Lower lobe of right lung (tissue), 2 donors: ENCODE data around the gene ACAN. TPM values are rescaled to one million over a fixed set of nuclear protein-coding genes. Genes with fewer than 3 reads are reported as not detected.

ENCODE experiments used
- ATAC-seq, 2 donors: fragments of 200-7000 bp; cut with Tn5 transposase; one replicate each; pipeline ENCODE4 v1.9.1; 2020 to 2022; ENCODE audit warnings: mild to moderate bottlenecking in 2 of 2, moderate library complexity in 2 of 2
- DNase-seq: peaks from one replicate; pipeline ENCODE4 v3.0.0-alpha.2; 2020
- H3K27ac ChIP-seq: fragments of 200-600 bp; one replicate; pipeline ENCODE4 v1.8.0; 2022
- H3K27me3 ChIP-seq: fragments of 200-600 bp; one replicate; pipeline ENCODE4 v1.8.0; 2022; ENCODE audit warnings: low read depth
- H3K36me3 ChIP-seq: fragments of 200-600 bp; one replicate; pipeline ENCODE4 v1.8.0; 2022; ENCODE audit warnings: mild to moderate bottlenecking
- H3K4me1 ChIP-seq: fragments of 200-600 bp; one replicate; pipeline ENCODE4 v1.8.0; 2022
- H3K4me3 ChIP-seq: fragments of 200-600 bp; one replicate; pipeline ENCODE4 v1.8.0; 2022; ENCODE audit warnings: mild to moderate bottlenecking
- H3K9me3 ChIP-seq: fragments of 200-600 bp; one replicate; pipeline ENCODE4 v1.8.0; 2022
- CTCF ChIP-seq: fragments of 200-600 bp; IDR thresholded peaks from one replicate; pipeline ENCODE4 v1.8.0; 2022; ENCODE audit warnings: antibody characterized with exemption, mild to moderate bottlenecking
- intact Hi-C: fragments of 100-400 bp; cut with DNase I; formaldehyde crosslinking; loops from one replicate; pipeline ENCODE4 v1.11.0; 2022
- total RNA-seq: library from RNA; stranded (reverse); fragmentation: NEBNext Ultra II Directional; extraction: Animal tissue kit (Norgen Biotek cat#: 25700); gene quantifications from one replicate; pipeline ENCODE4 v1.2.1, GENCODE V29; 2021
- donor health status: DM: no; HTN: yes; CAD: no; lungs with severe emphysema.

Gene ACAN
- total RNA-seq, 1 donor from 2014 or later: 0.12 TPM

DNA sequence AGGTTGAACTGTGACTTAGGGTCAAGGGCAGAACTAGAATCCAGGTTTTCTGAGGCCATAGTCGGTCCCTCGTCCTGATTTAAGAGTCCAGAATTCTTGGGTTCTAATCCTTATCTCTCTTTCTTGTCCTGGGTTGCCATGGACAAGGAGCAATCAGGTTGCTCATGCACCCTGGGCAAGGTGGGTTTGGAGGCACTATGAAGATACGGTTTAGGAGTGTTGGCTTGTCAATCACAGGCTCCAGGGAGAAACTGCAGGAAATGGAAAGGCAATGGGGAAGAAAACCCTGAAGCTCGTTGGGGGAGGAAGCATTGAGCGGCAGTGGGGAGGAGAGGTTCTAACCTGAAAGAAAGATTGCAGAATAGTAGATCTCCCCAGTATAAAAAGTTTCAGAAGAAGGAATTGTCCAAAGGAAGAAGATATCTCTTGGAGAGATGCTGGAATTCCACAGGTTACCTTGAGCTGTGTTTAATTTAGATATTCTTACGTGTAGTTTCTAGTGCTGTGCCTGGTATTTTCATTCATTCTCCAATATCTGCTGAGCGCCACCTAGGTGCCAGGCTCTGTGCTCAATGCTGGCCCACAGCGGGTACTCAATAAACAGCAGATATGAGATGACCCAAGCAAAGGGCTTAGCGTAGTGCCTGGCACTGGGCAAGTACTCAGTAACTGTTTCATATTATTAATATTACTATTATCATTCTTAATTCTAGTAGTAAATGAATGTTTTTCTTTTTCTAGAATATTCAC lies 2.0 kb downstream of the ACAN start:
- no peaks in the 10 kb centered on the region for H3K9me3 ChIP-seq
- no peaks in the 10 kb centered on the region for H3K36me3 ChIP-seq
- no peak for TF ChIP-seq CTCF
- H3K27me3 ChIP-seq: peaks cover 73% of the 10 kb centered on the region
- H3K4me1 ChIP-seq: no peaks in the 10 kb centered on the region
- no peak overlapping the region for H3K27ac ChIP-seq
- DNase-seq (no peak), ATAC-seq (no peak)
- intact Hi-C loops: no loop called here
- H3K4me3 ChIP-seq: no peak overlapping the region

DNA sequence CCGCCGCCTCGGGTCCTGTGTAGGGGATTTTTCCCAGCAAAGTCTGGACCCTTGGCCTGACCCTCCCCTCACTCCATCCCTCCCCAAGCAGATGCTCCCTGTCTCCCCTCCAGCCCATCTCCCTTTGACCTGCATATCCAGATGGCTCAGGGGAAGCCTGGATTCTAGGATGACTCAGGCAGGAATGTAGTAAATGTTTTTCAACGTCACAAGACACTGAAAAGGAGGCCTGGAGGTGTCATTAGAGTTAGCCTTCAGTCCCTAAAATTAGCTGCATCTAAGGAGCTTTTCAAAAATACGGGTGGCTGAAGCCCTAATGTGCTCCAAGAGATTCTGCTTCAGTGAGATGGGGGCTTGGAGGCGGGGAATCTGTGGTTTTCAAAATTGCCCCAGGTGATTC lies 7.2 kb downstream of the ACAN start:
- H3K36me3 ChIP-seq: no peaks in the 10 kb centered on the region
- intact Hi-C loops: no loop called here
- no peak overlapping the region for H3K27ac ChIP-seq
- no peaks in the 10 kb centered on the region for H3K9me3 ChIP-seq
- no peak overlapping the region for H3K4me3 ChIP-seq
- DNase-seq: no peak
- TF ChIP-seq CTCF: no peak
- no peaks in the 10 kb centered on the region for H3K4me1 ChIP-seq
- no peak for ATAC-seq
- peaks cover 39% of the 10 kb centered on the region for H3K27me3 ChIP-seq

GRCh38 chr15:88812133-88812532 lies 8.9 kb downstream of the ACAN start:
- Histone ChIP-seq H3K4me3 (no peak overlapping the region), H3K36me3 (no peaks in the 10 kb centered on the region), H3K4me1 (no peaks in the 10 kb centered on the region), H3K27me3 (peaks cover 27% of the 10 kb centered on the region), H3K9me3 (no peaks in the 10 kb centered on the region), H3K27ac (no peak overlapping the region)
- TF ChIP-seq CTCF: no peak
- DNase-seq (no peak), ATAC-seq (no peak)
- intact Hi-C loops: no loop called here

DNA sequence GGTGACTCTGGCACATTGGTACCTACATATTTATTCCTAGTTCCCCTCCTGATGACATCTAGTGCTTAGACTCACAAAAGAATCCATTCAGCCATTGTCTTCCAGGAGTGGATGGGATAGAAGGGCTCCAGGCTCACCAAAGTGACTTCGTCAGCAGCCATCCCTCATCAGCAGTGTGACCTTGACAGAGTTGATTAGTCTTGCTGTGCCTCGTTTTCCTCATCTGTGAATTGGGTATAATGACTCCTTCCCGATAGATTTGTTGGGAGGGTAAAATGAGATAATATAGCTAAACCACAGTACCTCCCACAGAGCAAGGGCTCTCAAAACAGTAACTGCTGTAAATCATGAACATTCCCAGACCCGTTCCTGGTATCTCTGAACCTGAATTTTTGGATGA lies 10.7 kb downstream of the ACAN start:
- no peaks in the 10 kb centered on the region for H3K9me3 ChIP-seq

GRCh38 chr15:88814393-88814792 lies 11.2 kb downstream of the ACAN start:
- no peak overlapping the region for H3K27ac ChIP-seq
- intact Hi-C loops: no loop called here
- no peaks in the 10 kb centered on the region for H3K4me1 ChIP-seq
- DNase-seq (no peak), ATAC-seq (no peak)
- no peaks in the 10 kb centered on the region for H3K9me3 ChIP-seq
- H3K36me3 ChIP-seq: no peaks in the 10 kb centered on the region
- H3K27me3 ChIP-seq: peaks cover 14% of the 10 kb centered on the region
- TF ChIP-seq CTCF: no peak
- no peak overlapping the region for H3K4me3 ChIP-seq

More for the DNA sequence above, 10.7 kb downstream of the ACAN start:
- H3K4me1 ChIP-seq: no peaks in the 10 kb centered on the region
- TF ChIP-seq CTCF: no peak
- intact Hi-C loops: no loop called here
- no peaks in the 10 kb centered on the region for H3K36me3 ChIP-seq
- peaks cover 15% of the 10 kb centered on the region for H3K27me3 ChIP-seq
- H3K4me3 ChIP-seq: no peak overlapping the region
- no peak overlapping the region for H3K27ac ChIP-seq
- ATAC-seq (no peak), DNase-seq (no peak)
